Fibroblast of villous mesenchyme (primary cell): ENCODE results near the gene EDEM3. TPM values are rescaled to one million over a fixed set of nuclear protein-coding genes. Genes with fewer than 3 reads are reported as not detected.

Experiments
- DNase-seq: peaks from one replicate; pipeline ENCODE4 v3.0.0-alpha.2; 2010; ENCODE audit warnings: low read depth
- H3K4me3 ChIP-seq: 2 replicates; pipeline ENCODE4 v1.5.1; 2011; ENCODE audit warnings: low read depth, mild to moderate bottlenecking, low read length
- CTCF ChIP-seq: IDR thresholded peaks from 2 replicates; pipeline ENCODE4 v1.5.1; 2012; ENCODE audit warnings: low read depth, mild to moderate bottlenecking, low read length; ENCODE audit not compliant: insufficient read depth
- total RNA-seq: library from RNA; depleted of rRNA; stranded (reverse); fragments of >200 nt; gene quantifications from 2 replicates; pipeline ENCODE4 v1.2.3, GENCODE V29; 2012

Gene EDEM3
- total RNA-seq, 1 donor = 57.9 TPM

GRCh38 chr1:184649451-184649888 lies 105.2 kb downstream of the EDEM3 start:
- TF ChIP-seq CTCF = no peak
- DNase-seq = no peak
- no peak overlapping the region for H3K4me3 ChIP-seq

GRCh38 chr1:184648856-184649201 lies 105.8 kb downstream of the EDEM3 start:
- TF ChIP-seq CTCF = no peak
- no peak for DNase-seq
- no peak overlapping the region for H3K4me3 ChIP-seq

GRCh38 chr1:184648160-184648855 lies 106.3 kb downstream of the EDEM3 start:
- DNase-seq = no peak
- H3K4me3 ChIP-seq = no peak overlapping the region
- TF ChIP-seq CTCF = no peak

GRCh38 chr1:184647471-184647870 lies 107.2 kb downstream of the EDEM3 start:
- no peak overlapping the region for H3K4me3 ChIP-seq
- no peak for TF ChIP-seq CTCF
- DNase-seq = no peak

- TF ChIP-seq CTCF = no peak
- no peak for DNase-seq
- no peak overlapping the region for H3K4me3 ChIP-seq
Measured at GRCh38 chr1:184646824-184647223, 107.8 kb downstream of the EDEM3 start.

- H3K4me3 ChIP-seq = no peak overlapping the region
- DNase-seq = no peak
- TF ChIP-seq CTCF = no peak
Measured at GRCh38 chr1:184646178-184646701, 108.4 kb downstream of the EDEM3 start.

- TF ChIP-seq CTCF = no peak
- H3K4me3 ChIP-seq = no peak overlapping the region
- no peak for DNase-seq
Measured at GRCh38 chr1:184644771-184645170, 109.9 kb downstream of the EDEM3 start.
